Large intestine (tissue), 3 donors: ENCODE data around the gene NDUFAF3. TPM values are rescaled to one million over a fixed set of nuclear protein-coding genes. Genes with fewer than 3 reads are reported as not detected.

Source experiments
- DNase-seq, 2 donors: peaks; one replicate each; pipeline versions ENCODE4 v3.0.0 to v3.0.0-alpha.2; 2013
- H3K27ac ChIP-seq: one replicate; pipeline ENCODE4 v1.5.1; 2013; ENCODE audit warnings: low read length
- H3K27me3 ChIP-seq: 2 replicates; pipeline ENCODE4 v1.6.1; 2013; ENCODE audit warnings: low read length; ENCODE audit not compliant: control insufficient read depth, insufficient read depth
- H3K36me3 ChIP-seq: 2 replicates; pipeline ENCODE4 v1.6.1; 2013; ENCODE audit warnings: low read length; ENCODE audit not compliant: control insufficient read depth, insufficient read depth
- H3K4me1 ChIP-seq: one replicate; pipeline ENCODE4 v1.6.1; 2013; ENCODE audit warnings: low read length; ENCODE audit not compliant: control insufficient read depth, insufficient read depth
- H3K4me3 ChIP-seq: one replicate; pipeline ENCODE4 v1.5.1; 2013; ENCODE audit warnings: low read length
- H3K9me3 ChIP-seq: one replicate; pipeline ENCODE4 v1.6.1; 2013; ENCODE audit warnings: mild to moderate bottlenecking, low read depth, low read length, moderate library complexity; ENCODE audit not compliant: control insufficient read depth
- WGBS: methylation state at CpG from one replicate; pipeline ENCODE4 v1.1.5; 2013; ENCODE audit warnings: low lambda C conversion rate; ENCODE audit not compliant: insufficient coverage; 5-methylcytosine and 5-hydroxymethylcytosine counted together
- polyA plus RNA-seq: library from polyadenylated mRNA; unstranded; fragments of 120-200 nt; gene quantifications from one replicate; pipeline ENCODE4 v1.2.1, GENCODE V29; 2013

The NDUFAF3 gene
- polyA plus RNA-seq, 1 donor: 61.9 TPM

DNA sequence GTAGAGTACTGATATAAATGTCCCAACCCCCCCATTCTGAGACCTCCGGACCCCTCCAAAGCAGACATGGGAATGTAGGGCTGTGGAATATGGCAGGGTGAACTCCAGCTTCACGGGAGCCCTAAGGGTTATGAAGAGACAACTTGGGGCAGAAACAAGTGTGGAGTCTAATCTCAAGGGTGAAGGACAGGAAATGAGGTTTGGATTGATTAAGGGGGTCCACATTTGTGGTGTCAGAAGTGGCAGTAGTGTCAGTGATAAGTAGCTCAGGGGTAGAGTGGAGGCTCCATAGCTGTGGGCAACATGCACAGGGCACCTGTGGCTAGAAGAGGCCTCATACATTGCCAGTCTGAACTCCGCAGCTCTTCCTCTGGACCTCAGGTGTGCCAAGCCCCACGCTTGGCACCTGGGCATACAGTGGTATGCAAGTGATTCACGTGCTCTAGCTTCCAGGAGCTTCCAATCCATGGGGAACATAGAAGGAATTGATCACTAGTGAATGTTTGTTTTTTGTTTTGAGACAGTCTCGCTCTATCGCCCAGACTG, 36.0 kb upstream of the NDUFAF3 start:
- Histone ChIP-seq H3K27ac (no peak overlapping the region), H3K4me3 (no peak overlapping the region), H3K36me3 (peaks cover 48% of the 10 kb centered on the region), H3K4me1 (peaks cover 10% of the 10 kb centered on the region), H3K27me3 (no peaks in the 10 kb centered on the region), H3K9me3 (no peaks in the 10 kb centered on the region)
- 100% methylated on average over 2 of the region's 7 CpGs for WGBS
- DNase-seq: no peak

DNA sequence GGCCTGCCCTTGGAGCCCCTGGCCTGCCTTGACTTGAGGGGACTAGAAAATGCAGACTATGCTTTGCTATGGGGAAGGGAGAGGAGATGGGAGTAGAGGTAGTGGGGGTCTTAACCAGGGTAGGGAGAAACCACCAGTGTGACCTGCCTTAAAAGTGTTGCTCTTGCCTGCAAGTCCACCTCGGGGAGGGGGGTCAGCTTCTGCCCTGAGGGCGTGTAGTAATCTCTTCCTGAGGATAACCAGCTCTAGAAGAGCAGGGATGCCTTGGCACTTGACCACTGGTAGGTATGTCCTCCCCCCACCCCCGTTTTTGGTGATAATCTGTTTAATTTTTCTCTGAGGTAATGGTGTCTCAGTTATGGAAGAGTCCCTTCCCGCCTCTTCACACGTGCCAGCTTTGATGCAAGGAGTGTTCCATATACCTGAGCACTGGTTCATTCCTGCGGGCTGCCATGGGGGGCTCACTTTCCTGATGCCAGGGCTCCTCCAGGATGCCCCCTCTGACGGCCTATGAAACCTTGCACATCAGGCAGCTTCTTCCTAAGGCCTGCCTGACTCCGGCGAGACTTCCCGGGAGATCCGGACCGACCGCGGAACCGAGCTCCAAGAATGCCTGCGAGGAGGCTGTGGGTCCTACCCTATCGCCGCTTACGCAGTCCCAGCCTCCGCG, 32.7 kb upstream of the NDUFAF3 start:
- Histone ChIP-seq H3K27ac (peak overlapping the region; percentile 96), H3K4me1 (peaks cover 17% of the 10 kb centered on the region), H3K9me3 (no peaks in the 10 kb centered on the region), H3K27me3 (no peaks in the 10 kb centered on the region), H3K36me3 (peaks cover 20% of the 10 kb centered on the region), H3K4me3 (peak overlapping the region; percentile 83)
- no CpG with 5 or more reads among the region's 21 CpGs for WGBS
- DNase-seq: no peak

DNA sequence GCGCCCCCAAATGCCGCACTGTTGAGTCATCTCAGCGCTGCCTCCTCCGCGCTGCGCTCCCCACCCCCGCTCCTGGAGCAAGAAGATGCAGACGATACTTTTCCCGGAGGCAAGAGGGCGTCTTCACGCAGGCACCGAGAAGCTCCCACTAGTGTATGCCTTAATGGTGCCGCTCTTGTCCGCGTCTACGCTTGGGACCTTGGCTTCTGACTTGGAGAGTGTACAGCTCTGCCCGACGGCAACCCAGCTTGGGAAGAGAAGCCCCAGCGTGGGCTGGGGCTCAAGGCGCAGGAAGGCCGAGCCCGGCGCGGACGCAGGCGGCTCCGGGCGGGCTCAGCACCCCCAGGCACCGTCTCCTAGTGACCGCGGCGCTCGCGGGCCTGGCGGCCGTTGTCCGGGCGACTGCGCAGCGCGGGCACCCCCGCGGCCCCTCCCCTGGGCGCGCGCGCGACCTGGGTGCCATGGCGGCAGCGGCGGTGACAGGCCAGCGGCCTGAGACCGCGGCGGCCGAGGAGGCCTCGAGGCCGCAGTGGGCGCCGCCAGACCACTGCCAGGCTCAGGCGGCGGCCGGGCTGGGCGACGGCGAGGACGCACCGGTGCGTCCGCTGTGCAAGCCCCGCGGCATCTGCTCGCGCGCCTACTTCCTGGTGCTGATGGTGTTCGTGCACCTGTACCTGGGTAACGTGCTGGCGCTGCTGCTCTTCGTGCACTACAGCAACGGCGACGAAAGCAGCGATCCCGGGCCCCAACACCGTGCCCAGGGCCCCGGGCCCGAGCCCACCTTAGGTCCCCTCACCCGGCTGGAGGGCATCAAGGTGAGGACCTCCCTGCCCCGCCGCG, 31.9 kb upstream of the NDUFAF3 start, which contains the start of gene P4HTM:
Gene P4HTM, plus strand, starts transcription at position 446 of the 840 bp plus-strand sequence. Its CDS starts 16 bp downstream, at position 462.
- WGBS: no CpG with 5 or more reads among the region's 91 CpGs
- Histone ChIP-seq H3K27me3 (no peaks in the 10 kb centered on the region), H3K4me1 (peaks cover 15% of the 10 kb centered on the region), H3K9me3 (no peaks in the 10 kb centered on the region), H3K27ac (peak within 1 kb of the TSS; percentile 96), H3K36me3 (peaks cover 17% of the 10 kb centered on the region), H3K4me3 (peak within 1 kb of the TSS; percentile 87)
- DNase-seq: peak; percentile 88 to 93

DNA sequence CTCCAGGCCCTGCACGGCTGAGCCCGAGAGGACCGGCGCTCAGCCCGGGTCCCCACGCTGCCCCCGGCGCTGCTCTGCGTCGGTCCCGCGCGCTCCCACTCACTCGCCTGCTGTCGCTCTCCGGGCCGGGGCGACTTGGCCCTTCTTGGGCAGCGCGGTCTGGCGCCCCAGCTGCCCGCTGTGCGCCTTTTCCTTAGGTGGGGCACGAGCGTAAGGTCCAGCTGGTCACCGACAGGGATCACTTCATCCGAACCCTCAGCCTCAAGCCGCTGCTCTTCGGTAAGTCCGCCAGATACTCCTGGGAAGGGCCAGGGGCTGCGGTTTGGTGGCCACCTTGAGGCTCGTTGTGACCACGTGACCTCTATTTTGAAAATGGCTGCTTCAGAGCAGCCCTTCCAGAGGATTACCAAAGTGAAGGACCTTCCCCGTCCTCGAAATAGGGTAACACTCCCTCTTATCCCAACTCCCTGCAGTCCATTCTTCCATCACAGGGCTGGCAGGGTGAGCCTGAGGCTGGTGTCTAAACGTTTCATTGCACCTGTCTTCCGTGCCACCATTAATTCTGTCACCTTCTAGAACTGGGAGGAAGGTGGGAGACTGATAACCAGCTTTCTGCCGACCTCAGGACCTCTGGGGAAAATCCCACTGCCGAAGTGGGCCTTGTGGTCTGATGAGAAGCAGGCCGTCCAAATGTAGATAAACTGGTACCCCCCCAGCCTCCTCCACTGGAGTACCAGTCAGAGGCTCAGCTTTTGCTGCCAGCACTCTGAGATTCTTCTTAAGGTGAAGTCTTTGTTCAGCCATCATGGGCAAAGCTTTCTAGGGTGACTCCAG, 31.1 kb upstream of the NDUFAF3 start:
- peaks cover 15% of the 10 kb centered on the region for H3K4me1 ChIP-seq
- peak overlapping the region; percentile 79 for H3K27ac ChIP-seq
- peak overlapping the region; percentile 87 for H3K4me3 ChIP-seq
- no CpG with 5 or more reads among the region's 40 CpGs for WGBS
- no peaks in the 10 kb centered on the region for H3K27me3 ChIP-seq
- peaks cover 16% of the 10 kb centered on the region for H3K36me3 ChIP-seq
- H3K9me3 ChIP-seq: no peaks in the 10 kb centered on the region
- DNase-seq: peak in 1 of 2 donors; percentile 61

DNA sequence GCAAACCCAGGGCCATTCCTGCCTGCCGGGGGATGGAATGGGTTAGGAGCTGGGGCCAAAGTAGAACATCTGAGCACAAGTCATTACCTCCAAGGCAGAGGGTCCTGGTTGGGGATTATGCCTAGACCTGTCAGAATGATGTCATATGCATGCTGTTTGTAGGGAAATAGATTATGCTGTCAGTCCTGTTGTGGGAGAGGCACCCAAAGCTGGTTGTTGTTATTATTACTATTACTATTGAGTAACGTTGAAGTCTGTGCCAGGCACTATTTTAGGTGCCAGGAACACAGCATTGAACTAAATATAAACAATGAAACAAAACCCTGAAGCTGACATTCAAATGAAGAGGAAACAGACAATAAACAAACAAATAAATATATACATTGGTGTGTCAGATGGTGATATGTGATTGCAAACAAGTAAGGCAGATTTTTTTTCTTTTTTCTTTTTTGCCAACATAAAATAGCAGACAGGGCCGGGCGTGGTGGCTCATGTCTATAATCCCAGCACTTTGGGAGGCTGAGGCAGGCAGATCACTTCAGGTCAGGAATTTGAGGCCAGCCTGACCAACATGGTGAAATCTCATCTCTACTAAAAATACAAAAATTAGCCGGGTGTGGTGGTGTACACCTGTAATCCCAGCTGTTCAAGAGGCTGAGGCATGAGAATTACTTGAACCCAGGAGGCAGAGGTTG, 29.9 kb upstream of the NDUFAF3 start:
- H3K4me3 ChIP-seq: peak overlapping the region; percentile 87

DNA sequence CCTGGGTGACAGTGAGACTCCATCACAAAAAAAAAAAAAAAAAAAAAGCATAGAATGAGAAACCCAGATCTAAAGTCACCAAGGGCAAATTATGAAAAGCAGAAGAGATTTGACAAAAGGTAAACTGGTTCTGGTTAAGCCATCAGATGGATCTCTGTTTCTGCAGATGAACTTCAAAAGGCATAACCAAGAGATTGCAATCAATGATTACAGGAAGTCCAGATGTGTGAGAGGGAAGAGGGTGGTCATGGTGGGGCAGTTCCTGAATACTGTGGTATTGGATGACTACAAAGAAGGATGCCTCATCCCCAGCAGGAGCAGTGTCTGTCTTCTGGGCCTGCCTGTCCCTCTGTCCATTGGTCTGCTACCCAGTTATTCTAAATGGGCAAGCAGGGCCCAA, 28.1 kb upstream of the NDUFAF3 start:
- peaks cover 24% of the 10 kb centered on the region for H3K36me3 ChIP-seq
- no peaks in the 10 kb centered on the region for H3K27me3 ChIP-seq
- H3K4me3 ChIP-seq: no peak overlapping the region
- H3K4me1 ChIP-seq: peaks cover 19% of the 10 kb centered on the region
- H3K27ac ChIP-seq: no peak overlapping the region
- DNase-seq: no peak
- H3K9me3 ChIP-seq: no peaks in the 10 kb centered on the region

More for the DNA sequence above, 29.9 kb upstream of the NDUFAF3 start:
- Histone ChIP-seq H3K4me1 (peaks cover 15% of the 10 kb centered on the region), H3K36me3 (peaks cover 17% of the 10 kb centered on the region), H3K9me3 (no peaks in the 10 kb centered on the region), H3K27ac (no peak overlapping the region), H3K27me3 (no peaks in the 10 kb centered on the region)
- 70% methylated on average over 2 of the region's 5 CpGs for WGBS
- DNase-seq: no peak

DNA sequence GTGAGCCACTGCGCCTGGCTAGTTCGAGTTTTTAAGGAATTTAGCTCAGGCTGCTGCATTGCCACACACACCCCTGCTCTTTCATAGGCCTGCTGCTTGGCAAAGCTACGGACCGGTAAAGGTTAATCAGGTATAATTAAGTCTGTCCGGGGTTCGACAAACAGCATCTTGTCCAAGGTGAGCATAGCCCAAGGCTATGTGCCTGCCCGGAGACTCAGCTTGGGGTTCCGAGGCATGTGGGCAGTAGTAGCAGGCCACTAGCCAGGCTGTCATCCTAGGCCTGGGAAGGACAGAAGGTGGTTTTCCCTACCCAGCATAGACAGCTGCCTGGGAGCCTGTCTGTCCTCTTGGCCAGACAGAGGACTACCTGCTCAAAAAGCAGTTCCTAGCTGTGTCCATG, 25.3 kb upstream of the NDUFAF3 start:
- Histone ChIP-seq H3K4me3 (no peak overlapping the region), H3K27ac (no peak overlapping the region), H3K4me1 (peaks cover 31% of the 10 kb centered on the region), H3K9me3 (no peaks in the 10 kb centered on the region), H3K36me3 (peaks cover 30% of the 10 kb centered on the region), H3K27me3 (no peaks in the 10 kb centered on the region)
- DNase-seq: no peak
- WGBS: no CpG with 5 or more reads among the region's 8 CpGs

DNA sequence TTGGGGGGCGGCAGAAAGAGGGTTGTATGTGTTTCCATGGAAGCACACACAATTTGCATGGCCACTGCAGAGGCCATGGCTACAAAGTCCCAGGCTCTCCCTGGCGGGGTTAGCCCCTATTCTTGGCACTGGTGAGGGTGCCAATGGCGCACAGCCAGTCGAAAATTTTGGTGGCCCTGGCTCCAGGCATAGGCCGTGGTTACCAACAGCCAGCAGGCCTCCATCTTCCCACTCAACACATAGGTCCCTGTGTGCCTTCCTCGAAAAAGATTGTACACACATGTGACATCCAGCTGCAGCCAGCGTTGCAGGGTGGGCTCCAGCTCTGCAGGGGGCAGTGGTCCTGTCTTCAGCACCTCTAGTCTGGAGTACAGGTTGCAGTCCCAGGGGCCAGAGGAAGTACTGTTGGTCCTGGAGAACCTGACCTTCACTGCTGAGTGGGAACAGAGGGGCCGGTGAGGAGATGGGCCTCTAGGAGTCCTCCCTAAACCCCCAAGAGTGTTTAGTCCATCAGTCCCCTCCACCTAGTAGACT, 24.8 kb upstream of the NDUFAF3 start:
- no peak for DNase-seq
- no peaks in the 10 kb centered on the region for H3K9me3 ChIP-seq
- H3K4me3 ChIP-seq: no peak overlapping the region
- no CpG with 5 or more reads among the region's 8 CpGs for WGBS
- H3K36me3 ChIP-seq: peaks cover 34% of the 10 kb centered on the region
- H3K27me3 ChIP-seq: no peaks in the 10 kb centered on the region
- no peak overlapping the region for H3K27ac ChIP-seq
- H3K4me1 ChIP-seq: peaks cover 28% of the 10 kb centered on the region

DNA sequence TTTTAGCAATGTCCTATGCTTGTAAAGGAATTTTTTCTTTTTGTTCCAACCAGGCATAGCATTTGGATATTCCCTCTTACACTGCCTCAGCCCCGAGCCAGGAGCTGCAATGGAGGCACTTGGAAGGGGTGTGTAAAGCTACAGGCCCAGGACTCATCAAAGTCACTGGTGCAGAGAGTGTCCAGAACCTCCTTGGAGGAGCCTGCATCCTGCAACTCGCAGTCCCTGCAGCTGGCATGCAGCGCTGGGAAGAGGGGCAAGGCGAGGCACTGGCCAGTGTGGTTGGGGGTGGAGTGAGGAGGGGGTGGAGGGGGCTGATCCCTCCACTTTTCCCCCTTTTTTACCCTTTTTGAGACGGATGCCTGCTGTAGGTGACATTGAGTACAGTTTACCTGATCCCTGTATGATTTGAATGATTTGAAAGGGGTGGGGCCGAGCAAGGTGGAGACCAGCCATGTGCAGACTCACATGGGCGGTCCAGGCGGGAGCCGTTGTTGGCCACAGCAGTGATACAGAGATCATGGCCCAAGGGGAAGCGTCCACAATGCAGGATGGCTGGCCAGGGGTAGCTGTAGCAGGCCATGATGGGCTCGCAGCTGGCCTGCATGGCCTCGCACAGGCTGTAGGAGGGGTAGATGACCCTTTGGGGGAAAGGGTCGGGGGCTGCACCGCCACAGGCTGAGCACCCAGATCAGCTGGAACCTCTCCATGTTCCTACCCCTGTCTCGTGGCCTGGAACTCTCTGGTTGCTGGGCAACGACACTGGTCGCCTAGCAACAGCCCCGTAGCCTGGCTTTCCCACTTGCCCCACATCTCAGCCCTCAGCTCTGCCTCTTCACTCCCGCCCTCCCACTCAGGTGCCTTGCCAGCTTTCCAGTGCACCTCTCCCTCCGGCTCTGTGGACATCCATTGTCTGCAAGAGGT, 23.9 kb upstream of the NDUFAF3 start:
- no CpG with 5 or more reads among the region's 20 CpGs for WGBS
- no peak for DNase-seq

More for the DNA sequence above, 23.9 kb upstream of the NDUFAF3 start:
- peaks cover 39% of the 10 kb centered on the region for H3K36me3 ChIP-seq
- H3K4me1 ChIP-seq: peaks cover 28% of the 10 kb centered on the region
- H3K4me3 ChIP-seq: no peak overlapping the region
- H3K27me3 ChIP-seq: no peaks in the 10 kb centered on the region
- no peaks in the 10 kb centered on the region for H3K9me3 ChIP-seq
- no peak overlapping the region for H3K27ac ChIP-seq
